A673 (cell line): Measurements from ENCODE around the gene TMC3.

ENCODE experiments used
- CTCF ChIP-seq: fragments of 300-800, 200-600 bp; sonication (generic); conservative IDR thresholded peaks from 2 replicates; pipeline ENCODE4 v1.5.1; 2017; ENCODE audit warnings: low read depth, mild to moderate bottlenecking, antibody characterized with exemption, low read length, moderate library complexity, mixed read lengths
- EZH2 ChIP-seq: fragments of 200-600 bp; sonication (generic); IDR thresholded peaks from 2 replicates; pipeline ENCODE4 v1.6.1; 2017; ENCODE audit warnings: borderline replicate concordance, low read depth, mild to moderate bottlenecking, mixed read lengths, antibody characterized with exemption, low read length; ENCODE audit not compliant: poor library complexity, severe bottlenecking

GRCh38 chr15:81334768-81335435 lies 39.1 kb downstream of the TMC3 start:
- TF ChIP-seq CTCF = no peak
- TF ChIP-seq EZH2 = no peak
